NCI-H524 treated with DMSO at 0.1 percent for 48 hours (cell line): Measurements from ENCODE around the gene VIPR2.
"Not testable (repeated sequence)": the region's sequence is repeated elsewhere in the genome, so short reads cannot be mapped to it uniquely, and the experiment has no call there.

Source experiments
- DNase-seq: peaks from one replicate; lab custom pipeline; 2025; lab: John Stamatoyannopoulos, UW

VIPR2 gene

GRCh38 chr7:158987691-158988090, 157.0 kb downstream of the VIPR2 start:
- DNase-seq: no peak

GRCh38 chr7:158985583-158985982, 159.1 kb downstream of the VIPR2 start:
- no peak for DNase-seq

DNA sequence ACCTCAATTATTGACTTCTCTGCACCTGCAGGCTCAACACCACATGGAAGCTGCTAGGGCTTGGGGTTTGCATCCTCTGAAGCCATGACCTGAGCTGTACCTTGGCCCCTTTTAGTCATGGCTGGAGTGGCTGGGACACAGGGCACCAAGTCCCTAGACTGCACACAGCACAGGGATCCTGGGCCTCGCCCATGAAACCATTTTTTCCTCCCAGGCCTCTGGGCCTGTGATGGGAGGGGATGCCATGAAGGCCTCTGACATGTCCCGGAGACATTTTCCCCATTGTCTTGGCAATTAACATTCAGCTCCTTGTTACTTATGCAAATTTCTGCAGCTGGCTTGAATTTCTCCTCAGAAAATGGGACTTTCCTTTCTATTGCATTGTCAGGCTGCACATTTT, 160.7 kb downstream of the VIPR2 start:
- DNase-seq: not testable (repeated sequence)

- DNase-seq: not testable (repeated sequence)
Measured at GRCh38 chr7:158982080-158982479, 162.6 kb downstream of the VIPR2 start.

GRCh38 chr7:158979635-158980351, 164.9 kb downstream of the VIPR2 start:
- DNase-seq: no peak

- no peak for DNase-seq
Measured at GRCh38 chr7:158979023-158979529, 165.6 kb downstream of the VIPR2 start.
